22Rv1 (cell line): ENCODE results near the gene ZNF846.

Experiments
- H3K27ac ChIP-seq: fragments of 450-650 bp; 2 replicates; pipeline ENCODE4 v1.5.1; 2017
- ZFX ChIP-seq: fragments of 450-650 bp; IDR thresholded peaks from 2 replicates; pipeline ENCODE4 v1.6.1; 2017; ENCODE audit warnings: antibody characterized with exemption, borderline replicate concordance
- TF ChIP-seq, protein P1 (sequence below): fragments of 450-650 bp; IDR thresholded peaks from 2 replicates; pipeline ENCODE4 v1.5.1; 2017; ENCODE audit warnings: mild to moderate bottlenecking

ZNF846 gene

GRCh38 chr19:9768175-9769112 lies at the start of gene ZNF846:
Gene ZNF846 (minus strand): TSS chr19:9768738. CDS start chr19:9764950, 3,788 bp downstream.
- peak within 1 kb of the TSS; percentile 91 for H3K27ac ChIP-seq
- TF ChIP-seq, protein P1, sequence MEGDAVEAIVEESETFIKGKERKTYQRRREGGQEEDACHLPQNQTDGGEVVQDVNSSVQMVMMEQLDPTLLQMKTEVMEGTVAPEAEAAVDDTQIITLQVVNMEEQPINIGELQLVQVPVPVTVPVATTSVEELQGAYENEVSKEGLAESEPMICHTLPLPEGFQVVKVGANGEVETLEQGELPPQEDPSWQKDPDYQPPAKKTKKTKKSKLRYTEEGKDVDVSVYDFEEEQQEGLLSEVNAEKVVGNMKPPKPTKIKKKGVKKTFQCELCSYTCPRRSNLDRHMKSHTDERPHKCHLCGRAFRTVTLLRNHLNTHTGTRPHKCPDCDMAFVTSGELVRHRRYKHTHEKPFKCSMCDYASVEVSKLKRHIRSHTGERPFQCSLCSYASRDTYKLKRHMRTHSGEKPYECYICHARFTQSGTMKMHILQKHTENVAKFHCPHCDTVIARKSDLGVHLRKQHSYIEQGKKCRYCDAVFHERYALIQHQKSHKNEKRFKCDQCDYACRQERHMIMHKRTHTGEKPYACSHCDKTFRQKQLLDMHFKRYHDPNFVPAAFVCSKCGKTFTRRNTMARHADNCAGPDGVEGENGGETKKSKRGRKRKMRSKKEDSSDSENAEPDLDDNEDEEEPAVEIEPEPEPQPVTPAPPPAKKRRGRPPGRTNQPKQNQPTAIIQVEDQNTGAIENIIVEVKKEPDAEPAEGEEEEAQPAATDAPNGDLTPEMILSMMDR, result no peak
- TF ChIP-seq ZFX, result no peak

DNA sequence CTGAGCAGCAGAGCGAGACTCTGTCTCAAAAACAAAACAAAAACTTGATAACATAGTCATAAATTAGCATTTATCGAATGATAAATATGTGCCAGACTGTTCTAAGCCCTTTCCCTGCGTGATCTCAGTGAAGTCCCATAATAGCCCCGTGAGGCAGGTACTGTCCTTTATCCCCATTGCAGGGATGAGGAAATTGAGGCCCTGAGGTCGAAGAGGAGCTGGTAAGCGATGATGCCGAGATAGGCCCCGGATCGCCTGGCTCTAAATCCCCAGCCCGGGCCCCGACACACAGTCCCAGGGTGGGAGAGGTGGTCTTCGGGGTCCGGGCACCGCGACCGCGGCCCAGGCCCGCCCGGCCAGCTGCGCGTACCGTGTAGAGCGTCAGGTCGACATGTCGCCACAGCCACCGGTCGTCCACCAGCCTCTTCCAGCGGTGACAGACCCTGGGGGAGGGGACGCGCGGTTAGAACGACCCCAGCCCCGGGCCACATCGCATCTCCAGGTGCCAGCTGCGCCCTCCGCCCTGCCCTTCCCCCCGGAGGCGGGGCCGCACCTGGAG lies 49.7 kb upstream of the ZNF846 start:
- peak overlapping the region; percentile 91 for H3K27ac ChIP-seq
- TF ChIP-seq, protein P1, result no peak
- TF ChIP-seq ZFX, result no peak

DNA sequence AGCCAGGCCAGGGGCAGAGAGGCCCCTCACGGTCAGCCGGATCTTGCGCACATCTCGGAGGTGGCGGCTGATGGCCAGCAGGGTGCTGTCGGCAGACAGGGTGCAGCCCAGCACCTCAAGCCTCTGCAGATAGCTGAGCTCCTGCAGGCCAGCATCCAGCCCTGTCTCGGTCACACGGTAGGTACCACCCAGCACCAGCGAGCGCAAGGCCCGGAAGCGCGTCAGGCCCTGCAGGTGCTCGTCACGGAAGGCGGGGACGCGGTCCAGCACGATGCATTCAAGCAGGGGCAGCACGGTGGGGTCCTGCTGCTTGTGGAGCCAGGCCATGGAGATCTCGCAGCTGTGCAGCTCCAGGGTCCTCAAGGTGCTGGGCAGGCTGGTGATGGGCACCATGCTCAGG lies 42.6 kb upstream of the ZNF846 start:
- no peak for TF ChIP-seq ZFX
- TF ChIP-seq, protein P1, result no peak
- H3K27ac ChIP-seq, result no peak overlapping the region

DNA sequence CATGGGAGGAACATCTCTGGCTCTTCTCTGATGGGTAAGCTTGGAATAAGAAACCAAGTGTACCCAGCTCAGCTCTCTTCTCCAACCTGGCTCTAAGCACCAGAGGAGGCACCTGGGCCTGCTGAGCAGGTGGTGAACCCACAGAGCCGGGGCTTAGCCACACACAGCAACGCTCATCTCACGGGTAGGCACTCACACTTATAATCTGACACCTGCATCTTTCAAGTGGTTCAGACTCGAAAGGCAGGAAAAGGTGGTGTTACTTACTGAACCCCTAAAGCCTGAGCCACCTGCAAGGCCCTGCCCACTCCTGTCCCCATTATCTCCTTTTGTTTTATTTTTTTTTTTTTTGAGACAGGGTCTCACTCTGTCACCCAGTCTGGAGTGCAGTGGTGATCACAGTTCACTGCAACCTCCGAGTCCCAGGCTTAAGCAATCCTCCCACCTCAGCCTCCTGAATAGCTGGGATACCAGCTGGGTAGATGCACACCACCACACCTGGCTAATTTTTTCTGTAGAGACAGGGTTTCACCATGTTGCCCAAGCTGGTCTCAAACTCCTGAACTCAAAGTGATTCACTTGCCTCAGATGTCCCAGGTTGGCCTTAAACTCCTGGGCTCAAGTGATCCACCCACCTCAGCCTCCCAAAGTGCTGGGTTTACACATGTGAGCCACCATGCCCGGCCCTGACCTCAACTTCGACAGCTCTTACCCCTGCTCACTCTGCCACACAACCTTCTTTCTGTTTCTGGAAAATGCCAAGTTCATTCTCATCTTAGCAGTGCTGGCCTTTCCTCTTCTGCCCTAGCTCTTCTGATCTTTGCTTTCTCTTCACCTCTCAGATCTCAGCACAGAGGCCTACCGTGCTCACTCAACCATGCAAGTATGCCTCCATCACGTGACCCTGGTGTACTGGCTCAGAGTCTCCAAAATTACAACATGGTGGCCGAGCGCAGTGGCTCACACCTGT lies 40.6 kb upstream of the ZNF846 start:
- TF ChIP-seq, protein P1, result no peak
- TF ChIP-seq ZFX, result no peak

DNA sequence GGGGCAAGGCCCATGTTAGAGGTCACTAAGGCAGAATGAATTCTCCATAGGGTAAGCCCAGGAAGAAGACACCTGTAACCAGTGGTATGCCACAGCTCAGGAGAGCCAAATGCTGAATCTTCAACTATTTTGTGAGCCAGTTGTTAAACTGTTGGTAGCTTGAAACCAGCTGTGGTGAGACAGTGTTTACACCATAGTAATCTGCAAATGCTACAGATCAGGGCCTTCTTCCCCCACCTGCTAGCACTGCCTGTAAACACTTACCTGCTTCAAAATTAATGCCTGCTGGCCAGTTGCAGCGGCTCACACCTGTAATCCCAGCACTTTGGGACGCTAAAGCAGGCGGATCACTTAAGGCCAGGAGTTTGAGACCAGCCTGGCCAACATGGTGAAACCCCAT lies 38.3 kb upstream of the ZNF846 start:
- no peak overlapping the region for H3K27ac ChIP-seq

More for the DNA sequence above, 40.6 kb upstream of the ZNF846 start:
- H3K27ac ChIP-seq, result no peak overlapping the region

DNA sequence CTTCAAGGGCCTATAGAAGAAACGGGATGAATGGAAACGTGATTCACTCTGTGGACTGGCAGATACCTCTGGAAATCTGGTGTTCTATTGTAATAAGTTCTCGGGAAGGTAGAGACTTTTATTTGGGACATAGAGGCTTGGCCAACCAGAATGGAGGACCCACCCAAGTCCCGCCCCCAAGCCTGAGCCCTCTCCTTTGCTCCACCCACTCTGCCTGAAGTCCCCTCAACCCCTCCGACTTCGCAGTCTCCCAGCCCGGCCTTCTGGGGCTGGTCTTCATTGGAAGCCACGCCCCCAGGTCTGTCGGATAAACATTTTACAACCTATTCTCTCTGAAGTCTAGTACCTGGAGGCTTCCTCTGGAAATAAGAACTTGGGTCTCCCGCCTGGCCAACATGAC lies 33.4 kb upstream of the ZNF846 start:
- no peak for TF ChIP-seq ZFX
- TF ChIP-seq, protein P1, result no peak
- no peak overlapping the region for H3K27ac ChIP-seq

More for the DNA sequence above, 38.3 kb upstream of the ZNF846 start:
- no peak for TF ChIP-seq ZFX
- TF ChIP-seq, protein P1, result no peak
